Mesenteric fat pad (tissue), 1 donor: ENCODE results near the gene LRRC59. TPM values are rescaled to one million over a fixed set of nuclear protein-coding genes. Genes with fewer than 3 reads are reported as not detected.
"Not testable (repeated sequence)": the region's sequence is repeated elsewhere in the genome, so short reads cannot be mapped to it uniquely, and the experiment has no call there.

Experiments used
- DNase-seq: peaks from one replicate; pipeline ENCODE4 v3.0.0-alpha.2; 2020; ENCODE audit warnings: low spot score
- total RNA-seq: library from RNA; stranded (reverse); fragmentation: NEBNext Ultra II Directional; extraction: Animal tissue kit (Norgen Biotek cat#: 25700); gene quantifications from one replicate; pipeline ENCODE4 v1.2.1, GENCODE V29; 2021
- donor health status: DM: yes; HTN: yes; CAD: no.

LRRC59 gene
- total RNA-seq, 1 donor from 2014 or later = 126 TPM

DNA sequence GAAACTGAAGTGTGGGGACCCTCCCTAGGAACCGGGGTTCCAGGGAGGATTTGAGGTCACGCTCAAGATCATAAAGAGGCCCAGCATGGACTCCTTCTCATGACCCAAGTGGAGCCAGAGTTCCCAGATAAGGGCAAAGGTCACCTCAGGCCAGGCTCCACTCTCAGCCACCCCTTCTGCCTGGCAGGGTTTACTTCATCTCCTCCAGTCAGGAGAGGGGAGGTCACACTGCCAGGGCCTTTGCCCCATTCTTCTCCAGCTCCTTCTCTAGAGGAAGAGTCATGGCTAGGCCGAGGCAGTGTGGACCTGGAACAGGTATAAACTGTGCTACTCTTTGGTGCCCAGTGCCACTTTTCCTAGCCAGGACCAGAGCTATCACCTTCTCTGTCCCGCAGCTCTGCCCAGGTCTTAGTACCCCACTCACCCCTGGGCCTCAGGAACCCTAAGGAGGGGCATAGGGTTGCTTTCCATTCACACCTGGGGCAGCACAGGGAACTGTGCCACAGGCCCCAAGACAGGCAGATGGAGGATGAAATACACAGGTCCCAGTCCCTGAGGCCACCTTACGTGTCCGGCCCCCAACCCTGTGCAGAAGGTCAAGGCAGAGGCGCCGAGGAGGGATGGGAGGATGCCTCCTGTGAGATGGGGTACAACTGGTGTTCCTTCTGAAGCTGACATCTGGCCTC is 27.8 kb upstream of the LRRC59 start:
- DNase-seq = no peak

- no peak for DNase-seq
Observed at GRCh38 chr17:50424246-50424995, 27.1 kb upstream of the LRRC59 start.

GRCh38 chr17:50423553-50424159 is 26.3 kb upstream of the LRRC59 start:
- DNase-seq = no peak

GRCh38 chr17:50422738-50423137 is 25.4 kb upstream of the LRRC59 start:
- DNase-seq = no peak

GRCh38 chr17:50421308-50422051 is 24.2 kb upstream of the LRRC59 start:
- no peak for DNase-seq

DNA sequence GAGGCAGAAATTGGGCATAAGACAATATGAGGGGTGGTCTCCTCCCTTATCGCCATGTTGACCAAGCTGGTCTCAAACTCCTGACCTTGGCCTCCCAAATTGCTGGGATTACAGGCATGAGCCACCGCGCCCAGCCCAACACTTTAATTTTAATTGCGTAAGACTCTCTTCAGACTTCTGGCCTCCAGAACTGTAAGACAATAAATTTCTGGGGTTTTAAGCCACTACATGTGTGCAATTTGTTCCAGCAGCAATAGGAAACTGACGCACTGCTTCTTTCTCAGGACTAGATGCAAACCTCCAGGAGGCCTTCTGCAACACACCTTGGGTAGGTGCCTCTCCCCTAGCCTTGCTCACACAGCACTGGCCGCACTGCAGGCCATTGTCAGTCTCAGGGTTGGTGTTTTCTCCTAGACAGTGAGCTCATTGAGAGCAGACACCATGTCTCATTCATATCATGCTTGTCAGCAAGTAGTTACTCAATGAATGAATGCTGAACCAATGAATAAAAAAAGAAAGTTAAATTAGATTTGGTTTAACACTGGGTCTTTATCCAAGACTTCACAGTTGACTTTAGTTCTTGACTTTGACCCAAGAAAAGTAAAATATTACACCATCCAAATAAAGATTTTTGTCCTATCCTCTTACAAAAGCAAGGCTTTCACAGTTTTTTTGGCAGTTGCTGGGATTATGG is 23.2 kb upstream of the LRRC59 start:
- no peak for DNase-seq

- DNase-seq = not testable (repeated sequence)
Observed at GRCh38 chr17:50419577-50419976, 22.3 kb upstream of the LRRC59 start.

DNA sequence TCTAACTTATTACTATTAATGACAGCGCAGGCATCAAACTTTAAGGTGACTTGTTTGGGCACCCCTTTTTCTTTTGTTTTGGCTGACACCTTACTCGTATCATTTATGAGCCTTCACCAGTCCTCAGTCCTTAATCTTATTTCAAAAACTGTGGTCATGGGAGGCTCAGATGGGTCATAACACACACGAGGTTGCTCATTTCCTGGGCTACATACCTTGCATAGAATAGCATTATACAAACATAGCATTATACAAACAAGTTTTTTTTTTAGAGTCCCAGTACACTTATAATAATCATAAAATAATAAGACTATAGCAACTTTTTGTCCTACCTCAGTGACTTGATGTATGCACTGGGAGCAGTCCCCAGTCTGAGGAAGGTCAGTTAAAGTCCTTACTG is 17.5 kb upstream of the LRRC59 start:
- no peak for DNase-seq

GRCh38 chr17:50412188-50412732 is 14.9 kb upstream of the LRRC59 start:
- no peak for DNase-seq

DNA sequence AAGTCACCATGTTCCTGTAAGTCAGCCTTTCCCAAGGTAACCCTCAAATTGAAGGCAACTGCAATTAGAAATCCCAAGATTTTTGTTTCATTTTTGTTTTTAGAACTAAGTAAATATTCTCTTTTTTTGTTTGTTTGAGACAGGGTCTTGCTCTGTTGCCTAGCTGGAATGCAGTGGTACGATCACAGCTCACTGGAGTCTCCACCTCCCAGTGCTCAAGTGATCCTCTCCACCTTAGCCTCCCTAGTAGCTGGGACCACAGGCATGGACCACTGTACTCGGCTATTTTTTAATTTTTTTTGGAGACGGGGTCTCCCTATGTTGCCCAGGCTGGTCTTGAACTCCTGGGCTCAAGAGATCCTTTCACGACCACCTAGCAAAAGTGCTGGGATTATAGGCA is 10.6 kb upstream of the LRRC59 start:
- no peak for DNase-seq

DNA sequence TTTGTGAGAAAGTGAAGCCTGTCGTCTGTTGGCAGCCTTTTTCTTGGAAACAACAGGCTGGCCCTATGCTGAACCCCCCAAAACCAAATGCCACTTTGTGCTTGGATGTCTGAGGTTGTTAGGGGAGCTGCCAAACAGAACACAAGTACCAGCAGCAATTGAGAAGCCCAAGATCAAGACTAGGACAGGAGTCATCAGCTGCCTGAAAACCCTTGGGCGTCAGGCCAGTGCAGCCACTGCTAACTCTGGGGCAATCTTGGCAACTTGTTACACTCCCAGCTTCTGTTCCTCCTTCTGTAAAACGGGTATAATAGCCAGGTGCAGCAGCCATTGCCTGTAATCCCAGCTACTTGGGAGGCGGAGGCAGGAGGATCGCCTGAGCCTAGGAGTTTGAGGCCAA is 9.3 kb upstream of the LRRC59 start:
- no peak for DNase-seq

GRCh38 chr17:50405351-50405750 is 8.0 kb upstream of the LRRC59 start:
- DNase-seq = not testable (repeated sequence)

DNA sequence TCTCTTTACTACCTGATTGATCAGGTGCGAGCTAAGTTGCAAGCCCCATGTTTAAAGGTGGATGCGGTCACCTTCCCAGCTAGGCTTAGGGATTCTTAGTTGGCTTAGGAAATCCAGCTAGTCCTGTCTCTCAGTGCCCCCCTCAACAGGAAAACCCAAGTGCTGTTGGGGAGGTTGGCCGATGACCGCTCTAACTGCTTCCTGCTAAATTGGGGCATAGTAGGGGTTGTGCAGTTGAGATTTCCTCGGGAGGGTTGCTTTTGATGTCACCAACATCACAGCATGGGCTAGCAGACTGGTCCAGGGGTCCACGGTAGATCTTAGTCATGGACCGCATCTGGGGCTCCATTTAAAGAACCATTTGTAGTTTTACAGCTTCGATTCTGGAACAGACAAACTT is 2.3 kb upstream of the LRRC59 start:
- not testable (repeated sequence) for DNase-seq

GRCh38 chr17:50398672-50399071 is 1.3 kb upstream of the LRRC59 start:
- DNase-seq = not testable (repeated sequence)

DNA sequence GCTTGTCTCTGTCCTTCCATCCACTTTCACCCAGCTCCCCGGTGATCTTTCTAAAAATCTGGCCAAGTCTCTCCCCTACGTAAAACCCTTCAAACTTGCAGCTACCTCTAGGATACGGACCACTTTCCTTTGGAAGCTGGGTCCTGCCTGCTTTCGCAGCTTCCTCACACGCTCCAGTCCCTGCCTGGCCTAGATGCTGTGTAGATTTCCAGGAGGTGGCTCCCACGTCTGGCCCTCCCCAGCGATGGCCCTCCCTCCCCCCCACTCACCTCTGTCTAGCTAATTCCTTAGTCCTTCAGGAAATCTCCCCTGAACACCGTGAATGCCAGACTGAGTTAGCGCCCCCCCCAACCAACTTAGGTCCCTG is 579 bp upstream of the LRRC59 start:
- DNase-seq = no peak

- no peak for DNase-seq
Observed at GRCh38 chr17:50396261-50397110, 837 bp downstream of the LRRC59 start.

GRCh38 chr17:50394711-50395110 is 2.6 kb downstream of the LRRC59 start:
- DNase-seq = no peak

DNA sequence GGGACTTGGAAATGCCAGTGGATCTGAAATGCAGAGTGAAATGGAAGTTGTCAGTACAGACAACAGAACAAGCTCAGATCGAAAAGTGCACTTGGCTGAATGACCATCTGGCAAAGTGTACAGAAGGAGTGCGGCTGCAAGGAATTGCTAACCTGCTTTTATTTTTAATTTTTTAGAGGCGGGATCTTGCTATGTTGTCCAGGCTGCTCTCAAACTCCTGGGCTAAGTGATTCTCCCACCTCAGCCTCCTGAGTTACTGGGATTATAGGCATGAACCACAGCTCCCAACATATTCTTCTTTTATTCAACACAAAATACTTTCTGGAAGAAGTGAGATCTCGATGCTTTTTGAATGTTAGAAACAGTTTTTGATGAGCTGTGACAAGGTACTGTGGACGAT is 3.6 kb downstream of the LRRC59 start:
- no peak for DNase-seq

- no peak for DNase-seq
Observed at GRCh38 chr17:50392621-50393020, 4.7 kb downstream of the LRRC59 start.

DNA sequence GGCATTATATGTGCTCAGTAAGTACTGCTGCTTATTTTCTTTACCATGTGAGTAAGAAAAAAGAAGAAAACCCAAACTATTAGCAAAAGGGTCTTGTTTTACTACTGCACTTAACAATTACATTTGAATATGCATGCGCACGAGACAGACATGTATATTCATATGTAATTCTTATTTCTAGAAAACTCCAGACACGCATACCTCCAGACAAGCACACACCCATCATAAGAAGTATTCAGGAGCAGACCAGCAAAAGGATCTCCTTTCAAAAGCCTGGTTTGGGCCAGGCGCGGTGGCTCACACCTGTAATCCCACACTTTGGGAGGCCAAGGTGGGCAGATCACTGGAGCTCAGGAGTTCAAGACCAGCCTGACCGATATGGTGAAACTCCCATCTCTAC is 7.8 kb downstream of the LRRC59 start:
- no peak for DNase-seq
